CD8-positive, alpha-beta memory T cell (primary cell): ENCODE results near the gene SHB. TPM values are rescaled to one million over a fixed set of nuclear protein-coding genes. Genes with fewer than 3 reads are reported as not detected.

Experiments used
- CTCF ChIA-PET: fragments of 350-600 bp; sonication (Branson Sonifier 250); formaldehyde crosslinking; loops from one replicate; lab custom pipeline; 2021; ENCODE audit warnings: antibody characterized with exemption; lab: Charles Lee
- POLR2A ChIA-PET: fragments of 350-600 bp; sonication (Branson Sonifier 250); formaldehyde crosslinking; loops from one replicate; lab custom pipeline; 2021; ENCODE audit warnings: antibody characterized with exemption; lab: Charles Lee
- DNase-seq, 5 donors: peaks; one replicate each; pipeline versions ENCODE4 v3.0.0 to v3.0.0-alpha.2; 2020 to 2022; ENCODE audit warnings: mixed read lengths in 1 of 5
- H3K27ac ChIP-seq: one replicate; pipeline ENCODE4 v1.7.0; 2013; ENCODE audit warnings: low read depth, mild to moderate bottlenecking, low read length, moderate library complexity
- H3K27me3 ChIP-seq: 2 replicates; pipeline ENCODE4 v1.7.0; 2013; ENCODE audit warnings: low read length, mild to moderate bottlenecking; ENCODE audit not compliant: insufficient read depth, poor library complexity, severe bottlenecking
- H3K36me3 ChIP-seq: 2 replicates; pipeline ENCODE4 v1.7.0; 2013; ENCODE audit warnings: mild to moderate bottlenecking, low read length, moderate library complexity; ENCODE audit not compliant: insufficient read depth
- H3K4me1 ChIP-seq: 2 replicates; pipeline ENCODE4 v1.7.0; 2013; ENCODE audit warnings: mild to moderate bottlenecking, low read length, moderate library complexity; ENCODE audit not compliant: insufficient read depth
- H3K4me3 ChIP-seq: 2 replicates; pipeline ENCODE4 v1.7.0; 2013; ENCODE audit warnings: mild to moderate bottlenecking, low read length
- H3K9me3 ChIP-seq: 2 replicates; pipeline ENCODE4 v1.7.0; 2013; ENCODE audit warnings: mild to moderate bottlenecking, low read length
- H3K27ac Mint-ChIP-seq, 8 donors: one replicate each; pipeline ENCODE4 v1.8.0; 2020 to 2021; ENCODE audit warnings: mixed read lengths in 8 of 8, mild to moderate bottlenecking in 6 of 8, inconsistent platforms in 3 of 8, moderate library complexity in 3 of 8
- H3K27me3 Mint-ChIP-seq, 2 donors: one replicate each; pipeline ENCODE4 v1.8.0; 2020 to 2021; ENCODE audit warnings: mixed read lengths in 2 of 2, mild to moderate bottlenecking in 1 of 2, moderate library complexity in 1 of 2
- H3K36me3 Mint-ChIP-seq, 3 donors: one replicate each; pipeline ENCODE4 v1.8.0; 2020 to 2021; ENCODE audit warnings: mixed read lengths in 3 of 3, inconsistent platforms in 1 of 3, mild to moderate bottlenecking in 1 of 3
- H3K4me1 Mint-ChIP-seq, 3 donors: one replicate each; pipeline ENCODE4 v1.8.0; 2020 to 2021; ENCODE audit warnings: mixed read lengths in 3 of 3, inconsistent platforms in 1 of 3, mild to moderate bottlenecking in 1 of 3
- H3K4me3 Mint-ChIP-seq, 7 donors: one replicate each; pipeline ENCODE4 v1.8.0; 2020 to 2021; ENCODE audit warnings: mixed read lengths in 7 of 7, mild to moderate bottlenecking in 6 of 7, moderate library complexity in 4 of 7, inconsistent platforms in 2 of 7
- H3K9me3 Mint-ChIP-seq, 5 donors: one replicate each; pipeline ENCODE4 v1.8.0; 2020 to 2022; ENCODE audit warnings: mixed read lengths in 5 of 5, mild to moderate bottlenecking in 3 of 5, moderate library complexity in 2 of 5, inconsistent platforms in 1 of 5
- polyA plus RNA-seq: library from polyadenylated mRNA; unstranded; fragments of 300-500 nt; fragmentation: Illumina TruSeq; gene quantifications from one replicate; pipeline ENCODE4 v1.2.3, GENCODE V29; 2021
- total RNA-seq, 2 experiments: library from RNA; stranded (reverse); gene quantifications; one replicate each; pipeline ENCODE4 v1.2.3, GENCODE V29; 2021

The SHB gene
- total and polyA plus RNA-seq, 3 experiments from 2014 or later: 0.64 to 1.8 (median 1.8) TPM

GRCh38 chr9:38073882-38074281, 4.9 kb upstream of the SHB start:
- Mint-ChIP-seq H3K4me1 (peaks cover 11 to 19% (median 16%) of the 10 kb centered on the region in 3 donors), H3K9me3 (no peaks in the 10 kb centered on the region), H3K27me3 (peaks cover 2 to 18% of the 10 kb centered on the region in 2 donors), H3K27ac (no peak overlapping the region), H3K4me3 (no peak overlapping the region), H3K36me3 (no peaks in the 10 kb centered on the region)
- no peak overlapping the region for H3K27ac ChIP-seq
- no peaks in the 10 kb centered on the region for H3K36me3 ChIP-seq
- POLR2A ChIA-PET: no interaction called here
- H3K27me3 ChIP-seq: peaks cover 2% of the 10 kb centered on the region
- no peaks in the 10 kb centered on the region for H3K9me3 ChIP-seq
- CTCF ChIA-PET: interaction anchor here (1.0 kb wide), 1 partner anchor 13 kb away, joined by 3 read pairs; no protein-coding TSS in a partner anchor
- H3K4me3 ChIP-seq: no peak overlapping the region
- no peak for DNase-seq
- H3K4me1 ChIP-seq: peaks cover 9% of the 10 kb centered on the region

GRCh38 chr9:38071470-38072134, 2.6 kb upstream of the SHB start:
- H3K4me3 Mint-ChIP-seq: peak overlapping the region in 2 of 7 donors; percentile 71 to 87
- Histone ChIP-seq H3K27ac (no peak overlapping the region), H3K27me3 (no peaks in the 10 kb centered on the region), H3K36me3 (no peaks in the 10 kb centered on the region), H3K9me3 (no peaks in the 10 kb centered on the region), H3K4me3 (no peak overlapping the region), H3K4me1 (peaks cover 19% of the 10 kb centered on the region)
- H3K9me3 Mint-ChIP-seq: no peaks in the 10 kb centered on the region
- no peaks in the 10 kb centered on the region for H3K36me3 Mint-ChIP-seq
- peak overlapping the region in 4 of 8 donors; percentile 24 to 86 (median 49) for H3K27ac Mint-ChIP-seq
- ChIA-PET POLR2A (no interaction called here), CTCF (interaction anchor here (0.7 to 1.3 kb wide), 2 partner anchors 16 to 173 kb away, joined by 3 to 4 read pairs; no protein-coding TSS in a partner anchor)
- no peak for DNase-seq
- peaks cover 0 to 11% of the 10 kb centered on the region in 2 donors for H3K27me3 Mint-ChIP-seq
- peaks cover 14 to 28% (median 27%) of the 10 kb centered on the region in 3 donors for H3K4me1 Mint-ChIP-seq

GRCh38 chr9:38067859-38068681, 957 bp downstream of the SHB start:
- Histone ChIP-seq H3K27ac (peak overlapping the region; percentile 59), H3K27me3 (no peaks in the 10 kb centered on the region), H3K9me3 (no peaks in the 10 kb centered on the region), H3K4me3 (peak overlapping the region; percentile 55), H3K36me3 (no peaks in the 10 kb centered on the region), H3K4me1 (peaks cover 19% of the 10 kb centered on the region)
- Mint-ChIP-seq H3K9me3 (no peaks in the 10 kb centered on the region), H3K4me3 (peak overlapping the region; percentile 81 to 90 (median 85)), H3K36me3 (no peaks in the 10 kb centered on the region), H3K4me1 (peaks cover 13 to 27% (median 27%) of the 10 kb centered on the region in 3 donors), H3K27ac (peak overlapping the region in 2 of 8 donors; percentile 84 to 89), H3K27me3 (peaks cover 11 to 16% of the 10 kb centered on the region in 2 donors)
- peak in 2 of 5 donors; percentile 6 to 17 for DNase-seq
- POLR2A ChIA-PET: no interaction called here
- CTCF ChIA-PET: interaction anchor here (0.8 to 1.5 kb wide), 4 partner anchors 14 to 154 kb away, joined by 3 to 5 read pairs (median 4); no protein-coding TSS in a partner anchor

- peaks cover 19% of the 10 kb centered on the region for H3K4me1 ChIP-seq
- Mint-ChIP-seq H3K9me3 (no peaks in the 10 kb centered on the region), H3K4me1 (peaks cover 13 to 27% (median 27%) of the 10 kb centered on the region in 3 donors), H3K4me3 (peak overlapping the region; percentile 81 to 90 (median 85)), H3K36me3 (no peaks in the 10 kb centered on the region), H3K27me3 (peaks cover 13 to 16% of the 10 kb centered on the region in 2 donors), H3K27ac (peak overlapping the region in 5 of 8 donors; percentile 60 to 84 (median 78))
- H3K4me3 ChIP-seq: peak overlapping the region; percentile 55
- CTCF ChIA-PET: interaction anchor here (0.8 to 1.5 kb wide), 3 partner anchors 14 to 153 kb away, joined by 3 to 5 read pairs (median 5); no protein-coding TSS in a partner anchor
- no peaks in the 10 kb centered on the region for H3K9me3 ChIP-seq
- H3K27me3 ChIP-seq: no peaks in the 10 kb centered on the region
- POLR2A ChIA-PET: no interaction called here
- H3K36me3 ChIP-seq: no peaks in the 10 kb centered on the region
- peak overlapping the region; percentile 59 for H3K27ac ChIP-seq
- peak in 3 of 5 donors; percentile 3 to 55 (median 13) for DNase-seq
Observed at GRCh38 chr9:38066914-38067858, 1.8 kb downstream of the SHB start.

- no peak for DNase-seq
- Mint-ChIP-seq H3K27me3 (peaks cover 13 to 16% of the 10 kb centered on the region in 2 donors), H3K9me3 (no peaks in the 10 kb centered on the region), H3K4me1 (peaks cover 13 to 27% (median 25%) of the 10 kb centered on the region in 3 donors), H3K36me3 (no peaks in the 10 kb centered on the region), H3K4me3 (peak overlapping the region; percentile 3 to 90 (median 85)), H3K27ac (peak overlapping the region in 2 of 8 donors; percentile 44 to 47)
- Histone ChIP-seq H3K4me1 (peaks cover 19% of the 10 kb centered on the region), H3K4me3 (no peak overlapping the region), H3K27ac (no peak overlapping the region), H3K27me3 (no peaks in the 10 kb centered on the region), H3K36me3 (no peaks in the 10 kb centered on the region), H3K9me3 (no peaks in the 10 kb centered on the region)
- CTCF ChIA-PET: interaction anchor here (1.5 kb wide), 1 partner anchor 152 kb away, joined by 5 read pairs; no protein-coding TSS in a partner anchor
- POLR2A ChIA-PET: no interaction called here
Observed at GRCh38 chr9:38066197-38066913, 2.7 kb downstream of the SHB start.

GRCh38 chr9:38065369-38066075, 3.5 kb downstream of the SHB start:
- Histone ChIP-seq H3K36me3 (no peaks in the 10 kb centered on the region), H3K4me3 (no peak overlapping the region), H3K4me1 (peaks cover 19% of the 10 kb centered on the region), H3K27ac (no peak overlapping the region), H3K9me3 (no peaks in the 10 kb centered on the region), H3K27me3 (no peaks in the 10 kb centered on the region)
- Mint-ChIP-seq H3K4me3 (peak overlapping the region in 1 of 7 donors; percentile 83), H3K9me3 (no peaks in the 10 kb centered on the region), H3K36me3 (no peaks in the 10 kb centered on the region), H3K27me3 (peaks cover 13 to 16% of the 10 kb centered on the region in 2 donors), H3K27ac (peak overlapping the region in 1 of 8 donors; percentile 44), H3K4me1 (peaks cover 13 to 21% (median 17%) of the 10 kb centered on the region in 3 donors)
- ChIA-PET CTCF (no interaction called here), POLR2A (no interaction called here)
- no peak for DNase-seq
